HG02973 (cell line): ENCODE measurements around the gene ELP4.

Experiments used
- ATAC-seq: cut with Tn5 transposase; IDR thresholded peaks from one replicate; pipeline ENCODE4 v1.9.1; 2021; ENCODE audit warnings: moderate library complexity; ENCODE audit not compliant: unreplicated experiment

ELP4 gene

GRCh38 chr11:31821235-31821764, 311.7 kb downstream of the ELP4 start:
- ATAC-seq = no peak

GRCh38 chr11:31821766-31822165, 312.2 kb downstream of the ELP4 start:
- ATAC-seq = no peak

GRCh38 chr11:31822175-31822926, 312.8 kb downstream of the ELP4 start:
- ATAC-seq = no peak

- no peak for ATAC-seq
These were observed 313.5 kb downstream of the ELP4 start for GRCh38 chr11:31822927-31823643.

GRCh38 chr11:31823644-31824331, 314.2 kb downstream of the ELP4 start:
- ATAC-seq = no peak

- no peak for ATAC-seq
These were observed 314.8 kb downstream of the ELP4 start for GRCh38 chr11:31824332-31824878.

- no peak for ATAC-seq
These were observed 315.6 kb downstream of the ELP4 start for GRCh38 chr11:31824879-31825837.

- no peak for ATAC-seq
These were observed 316.4 kb downstream of the ELP4 start for GRCh38 chr11:31825838-31826484.

- ATAC-seq = no peak
These were observed 317.2 kb downstream of the ELP4 start for GRCh38 chr11:31826536-31827438.

GRCh38 chr11:31827455-31828206, 318.1 kb downstream of the ELP4 start:
- no peak for ATAC-seq

- ATAC-seq = no peak
These were observed 318.6 kb downstream of the ELP4 start for GRCh38 chr11:31828217-31828616.

GRCh38 chr11:31830406-31830805, 320.8 kb downstream of the ELP4 start:
- no peak for ATAC-seq

GRCh38 chr11:31834237-31834636, 324.7 kb downstream of the ELP4 start:
- no peak for ATAC-seq
